ENCODE results near the gene PCSK5. TPM values are rescaled to one million over a fixed set of nuclear protein-coding genes. Genes with fewer than 3 reads are reported as not detected.

The PCSK5 gene
- total RNA-seq, 1 donor from 2014 or later: 30.7 TPM

DNA sequence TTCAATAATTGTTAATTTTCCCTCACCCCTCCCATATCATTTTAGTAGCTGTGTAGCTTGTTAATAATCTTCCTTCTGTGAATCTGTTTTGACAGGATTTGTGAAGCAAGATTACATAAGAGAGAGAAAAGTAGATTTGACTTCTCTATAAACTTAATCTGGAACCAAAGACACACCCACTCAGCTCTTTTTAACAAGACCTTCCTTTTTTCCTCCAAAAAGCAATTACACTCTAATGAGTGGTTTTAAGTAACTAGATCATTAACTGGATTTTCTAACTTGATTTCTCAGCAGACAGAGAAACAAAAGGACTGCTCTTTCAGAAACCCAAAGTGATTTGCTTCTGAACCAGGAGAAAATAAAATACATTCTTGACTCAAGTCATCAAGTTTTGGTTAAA lies 481.9 kb downstream of the PCSK5 start:
- H3K4me1 Mint-ChIP-seq (ENCODE audit: unreplicated experiment): peaks cover 42% of the 10 kb centered on the region
- peaks cover 8% of the 10 kb centered on the region for H3K9me3 Mint-ChIP-seq
- TF ChIP-seq, protein P1, sequence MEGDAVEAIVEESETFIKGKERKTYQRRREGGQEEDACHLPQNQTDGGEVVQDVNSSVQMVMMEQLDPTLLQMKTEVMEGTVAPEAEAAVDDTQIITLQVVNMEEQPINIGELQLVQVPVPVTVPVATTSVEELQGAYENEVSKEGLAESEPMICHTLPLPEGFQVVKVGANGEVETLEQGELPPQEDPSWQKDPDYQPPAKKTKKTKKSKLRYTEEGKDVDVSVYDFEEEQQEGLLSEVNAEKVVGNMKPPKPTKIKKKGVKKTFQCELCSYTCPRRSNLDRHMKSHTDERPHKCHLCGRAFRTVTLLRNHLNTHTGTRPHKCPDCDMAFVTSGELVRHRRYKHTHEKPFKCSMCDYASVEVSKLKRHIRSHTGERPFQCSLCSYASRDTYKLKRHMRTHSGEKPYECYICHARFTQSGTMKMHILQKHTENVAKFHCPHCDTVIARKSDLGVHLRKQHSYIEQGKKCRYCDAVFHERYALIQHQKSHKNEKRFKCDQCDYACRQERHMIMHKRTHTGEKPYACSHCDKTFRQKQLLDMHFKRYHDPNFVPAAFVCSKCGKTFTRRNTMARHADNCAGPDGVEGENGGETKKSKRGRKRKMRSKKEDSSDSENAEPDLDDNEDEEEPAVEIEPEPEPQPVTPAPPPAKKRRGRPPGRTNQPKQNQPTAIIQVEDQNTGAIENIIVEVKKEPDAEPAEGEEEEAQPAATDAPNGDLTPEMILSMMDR (conservative IDR thresholded peaks at IDR 0.05): no peak
- no peak overlapping the region for H3K4me3 Mint-ChIP-seq
- H3K27me3 Mint-ChIP-seq: no peaks in the 10 kb centered on the region
- no peak for DNase-seq (ENCODE audit: extremely low spot score, unreplicated experiment)
- no peaks in the 10 kb centered on the region for H3K36me3 Mint-ChIP-seq
- peak overlapping the region; percentile 66 for H3K27ac Mint-ChIP-seq

DNA sequence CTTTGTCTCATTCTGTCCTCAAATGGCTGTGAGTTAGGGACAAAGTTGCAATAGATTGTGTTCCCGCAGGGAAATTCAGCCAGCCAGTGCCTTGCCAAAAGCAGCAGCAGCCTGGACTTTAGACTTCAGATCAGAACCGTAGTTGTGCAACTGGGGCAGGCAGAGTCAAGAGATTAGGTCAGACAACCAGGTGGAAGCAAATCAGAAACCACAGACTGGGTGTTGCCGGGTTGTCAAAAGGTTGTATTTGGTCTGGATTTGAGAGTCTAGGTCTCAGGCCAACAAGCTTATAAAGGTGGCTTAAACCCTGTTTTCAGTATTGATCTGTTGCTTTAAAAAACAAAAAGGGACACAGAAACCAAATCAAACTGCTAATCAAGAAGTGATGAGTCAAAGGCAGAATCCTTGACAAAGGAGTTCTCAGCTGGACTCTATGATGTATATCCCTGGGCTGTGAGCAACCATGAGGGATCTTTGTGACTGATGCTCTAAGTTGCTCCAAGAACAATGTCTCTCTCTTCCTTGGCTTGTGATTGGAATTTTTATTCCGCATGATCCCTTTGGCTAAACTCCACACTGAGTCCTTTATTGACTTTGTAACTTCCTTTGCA lies 482.8 kb downstream of the PCSK5 start:
- DNase-seq (ENCODE audit: extremely low spot score, unreplicated experiment): no peak
- peak overlapping the region; percentile 66 for H3K27ac Mint-ChIP-seq
- peaks cover 8% of the 10 kb centered on the region for H3K9me3 Mint-ChIP-seq
- no peak overlapping the region for H3K4me3 Mint-ChIP-seq
- no peaks in the 10 kb centered on the region for H3K27me3 Mint-ChIP-seq
- H3K36me3 Mint-ChIP-seq: no peaks in the 10 kb centered on the region
- H3K4me1 Mint-ChIP-seq (ENCODE audit: unreplicated experiment): peaks cover 42% of the 10 kb centered on the region
- TF ChIP-seq, protein P1 (conservative IDR thresholded peaks at IDR 0.05): no peak

DNA sequence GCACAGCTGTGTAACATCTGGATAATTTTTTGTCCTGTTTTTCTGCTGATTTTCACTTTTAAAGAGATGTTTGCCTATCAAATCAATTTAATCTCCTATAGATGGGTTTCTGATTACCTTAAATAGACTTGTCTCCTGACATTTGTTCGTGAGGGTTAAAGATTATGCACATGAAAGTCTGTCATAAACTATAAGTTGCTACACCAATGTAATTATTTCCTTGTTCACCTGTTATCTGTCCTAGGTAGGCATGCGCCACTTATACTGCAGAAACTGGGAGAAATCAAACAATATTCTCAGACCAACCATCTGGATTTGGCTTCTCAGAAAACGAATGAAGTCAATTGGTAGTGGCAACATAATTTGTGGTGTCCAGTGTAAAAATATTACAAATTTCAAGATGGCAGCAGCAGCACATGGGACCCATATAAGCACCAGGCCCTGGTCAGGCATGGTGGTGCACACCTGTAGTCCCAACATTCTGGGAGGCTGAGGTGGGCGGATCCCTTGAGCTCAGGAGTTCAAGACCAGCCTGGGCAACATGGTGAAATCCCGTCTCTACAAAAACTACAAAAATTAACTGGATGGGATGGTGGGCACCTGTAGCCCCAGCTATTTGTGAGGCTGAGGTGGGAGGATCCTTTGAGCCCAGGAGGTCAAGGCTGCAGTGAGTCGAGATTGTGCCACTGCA lies 483.5 kb downstream of the PCSK5 start:
- peak overlapping the region; percentile 66 for H3K27ac Mint-ChIP-seq
- H3K4me3 Mint-ChIP-seq: no peak overlapping the region
- TF ChIP-seq, protein P1 (conservative IDR thresholded peaks at IDR 0.05): no peak
- H3K4me1 Mint-ChIP-seq (ENCODE audit: unreplicated experiment): peaks cover 42% of the 10 kb centered on the region
- H3K9me3 Mint-ChIP-seq: peaks cover 8% of the 10 kb centered on the region
- H3K36me3 Mint-ChIP-seq: no peaks in the 10 kb centered on the region
- no peak for DNase-seq (ENCODE audit: extremely low spot score, unreplicated experiment)
- H3K27me3 Mint-ChIP-seq: no peaks in the 10 kb centered on the region

DNA sequence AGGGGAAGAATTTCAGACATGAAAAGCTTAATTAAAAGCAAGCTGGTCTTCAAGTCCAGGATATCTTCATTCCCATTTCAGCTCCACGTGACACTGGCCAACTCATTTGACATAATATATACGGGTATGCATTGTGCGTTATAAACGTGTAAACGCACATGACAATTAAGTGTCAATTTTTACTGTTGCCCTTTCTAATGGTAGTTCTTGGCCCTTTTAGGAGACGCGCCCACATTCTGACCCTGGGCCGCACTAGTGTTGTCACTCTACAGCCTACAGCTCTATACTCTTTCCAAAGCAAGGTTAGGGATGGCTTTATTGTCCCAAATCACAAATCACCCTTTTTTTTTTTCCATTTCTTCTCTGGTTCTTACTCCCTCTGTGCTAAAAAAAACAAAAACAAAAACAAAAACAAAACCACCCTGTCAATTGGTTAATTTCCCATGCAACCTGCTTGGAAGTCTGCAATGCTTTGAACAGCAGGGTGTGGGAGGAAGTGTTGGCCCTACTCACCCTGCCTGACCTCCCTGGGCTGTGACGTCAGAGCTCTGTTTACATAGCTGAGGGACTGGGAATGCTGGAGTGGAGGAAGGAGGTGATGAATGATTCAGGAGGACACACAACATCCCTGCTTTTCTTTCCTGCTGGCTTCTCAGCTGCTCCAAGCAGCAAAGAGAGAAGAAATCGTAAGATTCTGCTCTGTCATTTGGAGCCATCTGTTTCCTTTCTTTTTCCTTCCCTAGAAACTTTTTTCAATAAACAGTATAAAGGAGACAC lies 484.5 kb downstream of the PCSK5 start:
- TF ChIP-seq, protein P1 (conservative IDR thresholded peaks at IDR 0.05): no peak
- H3K9me3 Mint-ChIP-seq: peaks cover 8% of the 10 kb centered on the region
- H3K36me3 Mint-ChIP-seq: no peaks in the 10 kb centered on the region
- no peak for DNase-seq (ENCODE audit: extremely low spot score, unreplicated experiment)
- H3K27ac Mint-ChIP-seq: peak overlapping the region; percentile 85
- H3K4me1 Mint-ChIP-seq (ENCODE audit: unreplicated experiment): peaks cover 37% of the 10 kb centered on the region
- peak overlapping the region; percentile 10 for H3K4me3 Mint-ChIP-seq
- H3K27me3 Mint-ChIP-seq: no peaks in the 10 kb centered on the region

DNA sequence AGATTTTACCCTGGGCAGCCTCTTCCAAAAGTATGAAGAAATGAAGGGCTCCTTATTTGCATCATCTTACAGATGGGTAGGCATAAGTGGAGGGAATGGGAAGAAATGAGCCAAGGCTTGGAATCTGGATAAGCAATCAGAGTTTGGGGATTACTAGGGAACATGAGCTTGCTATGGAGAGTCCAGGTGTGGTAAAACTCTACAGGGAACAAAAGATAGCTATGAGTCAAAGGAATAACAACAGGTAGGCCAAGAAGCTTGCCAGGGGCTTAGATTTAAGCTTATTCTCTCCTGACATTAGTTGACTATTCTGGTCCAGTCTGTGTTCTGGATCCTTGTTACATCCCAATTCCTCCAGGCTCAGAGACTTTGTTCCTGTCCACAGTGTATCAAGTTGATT lies 487.3 kb downstream of the PCSK5 start:
- Mint-ChIP-seq H3K9me3 (peaks cover 8% of the 10 kb centered on the region), H3K36me3 (no peaks in the 10 kb centered on the region), H3K4me3 (no peak overlapping the region), H3K27me3 (no peaks in the 10 kb centered on the region), H3K27ac (no peak overlapping the region), H3K4me1 (ENCODE audit: unreplicated experiment) (peaks cover 22% of the 10 kb centered on the region)
- no peak for DNase-seq (ENCODE audit: extremely low spot score, unreplicated experiment)
- TF ChIP-seq, protein P1 (conservative IDR thresholded peaks at IDR 0.05): no peak
